HL-60 (cell line): ENCODE measurements around the gene GPRC5B.

ENCODE experiments used
- CTCF ChIP-seq: IDR thresholded peaks from one replicate; pipeline ENCODE4 v1.5.1; 2011; ENCODE audit warnings: low read length, control low read depth, inconsistent platforms; ENCODE audit not compliant: insufficient read depth
- GABPA ChIP-seq: IDR thresholded peaks from 2 replicates; pipeline ENCODE4 v1.6.1; 2012; ENCODE audit warnings: low read depth
- REST ChIP-seq: IDR thresholded peaks from 2 replicates; pipeline ENCODE4 v1.6.1; 2012; ENCODE audit warnings: low read depth; ENCODE audit not compliant: insufficient replicate concordance

GRCh38 chr16:19833581-19833980 is 51.1 kb downstream of the GPRC5B start:
- TF ChIP-seq REST (no peak), CTCF (no peak), GABPA (no peak)
